GM19438 (cell line): ENCODE results near the gene SMARCD1.
"Not testable (repeated sequence)": the region's sequence is repeated elsewhere in the genome, so short reads cannot be mapped to it uniquely, and the experiment has no call there.

Experiments
- ATAC-seq: cut with Tn5 transposase; IDR thresholded peaks from one replicate; pipeline ENCODE4 v1.9.1; 2021; ENCODE audit warnings: low read depth; ENCODE audit not compliant: unreplicated experiment

Gene SMARCD1

DNA sequence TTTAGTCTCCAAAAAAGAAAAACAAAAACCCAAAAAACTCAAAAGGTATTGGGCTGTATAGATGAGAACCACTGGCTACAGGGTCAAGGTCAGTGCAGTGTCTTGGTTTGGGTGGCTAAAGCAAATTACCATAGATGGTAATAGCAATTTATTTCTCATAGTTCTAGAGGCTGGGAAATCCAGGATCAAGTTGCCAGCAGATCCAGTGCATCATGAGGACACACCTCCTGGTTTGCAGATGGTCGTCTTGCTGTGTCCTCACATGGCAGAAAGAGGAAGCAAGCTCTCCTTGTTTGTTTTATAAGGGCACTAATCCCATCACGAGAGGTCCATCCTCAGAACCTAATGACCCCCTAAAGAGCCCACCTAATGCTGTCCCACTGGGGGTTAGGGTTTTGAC lies 38.1 kb downstream of the SMARCD1 start:
- no peak for ATAC-seq

DNA sequence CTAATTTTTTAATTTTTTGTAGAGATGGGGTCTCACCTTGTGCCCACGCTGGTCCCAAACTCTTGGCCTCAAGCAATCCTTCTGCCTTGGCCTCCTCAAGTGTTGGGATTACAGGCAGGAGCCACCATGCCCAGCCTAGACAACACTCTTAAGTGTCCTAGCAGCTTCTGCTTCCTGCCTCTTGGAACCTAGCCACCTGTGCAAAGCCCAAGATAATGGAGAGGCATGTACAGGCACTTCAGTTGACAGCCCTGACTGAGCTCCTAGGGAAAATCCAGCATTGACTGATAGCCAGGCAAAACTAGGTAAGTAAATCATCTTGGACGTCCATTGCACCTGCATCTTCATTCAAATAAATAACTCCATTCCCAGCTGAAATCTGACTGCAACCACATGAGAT lies 42.4 kb downstream of the SMARCD1 start:
- ATAC-seq, result no peak

DNA sequence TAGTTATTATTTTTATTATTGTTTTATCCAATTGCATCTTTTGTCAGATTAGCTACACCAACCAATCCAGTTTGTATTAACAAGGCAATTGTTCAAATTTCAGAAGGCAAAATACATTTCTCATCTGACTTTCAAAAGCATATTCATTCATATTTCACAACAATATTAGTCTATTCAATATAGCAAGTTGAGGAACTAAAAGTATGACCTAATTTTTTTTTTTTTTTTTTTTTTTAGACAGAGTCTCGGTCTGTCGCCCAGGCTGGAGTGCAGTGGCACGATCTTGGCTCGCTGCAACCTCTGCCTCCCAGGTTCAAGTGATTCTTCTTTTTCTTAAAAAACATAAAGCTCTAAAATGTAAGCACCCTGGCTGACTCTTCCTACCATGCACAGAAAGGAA lies 44.1 kb downstream of the SMARCD1 start:
- ATAC-seq, result no peak

DNA sequence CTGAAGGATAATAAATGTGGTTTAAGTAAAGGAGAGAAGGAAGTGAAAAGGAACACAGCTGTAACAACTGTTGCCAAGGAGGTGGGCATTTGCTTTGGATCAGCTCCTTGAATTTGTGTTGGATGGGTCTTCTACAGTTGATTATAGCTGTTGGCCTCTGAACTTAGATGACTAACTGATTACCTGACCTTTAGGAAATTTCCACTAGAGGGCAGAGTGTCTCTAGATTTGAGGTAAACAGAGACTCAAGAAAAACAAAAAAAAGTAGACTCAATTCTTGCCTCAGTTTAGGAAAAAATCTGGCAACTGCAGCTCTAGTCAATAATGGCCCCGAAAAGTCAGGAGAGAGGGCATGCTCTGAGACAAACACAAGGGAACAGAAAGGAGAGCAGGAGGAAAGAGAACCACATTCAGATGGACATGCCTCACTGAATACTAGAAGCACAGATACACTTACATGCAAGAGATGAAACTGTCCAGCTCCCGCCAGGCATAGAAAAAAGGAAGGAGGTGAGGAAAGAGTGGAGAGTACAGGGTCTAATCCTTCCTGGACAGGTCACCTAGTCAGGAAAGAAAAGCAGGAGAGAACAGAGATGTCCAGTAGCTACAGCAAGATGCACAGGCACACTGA lies 47.5 kb downstream of the SMARCD1 start:
- ATAC-seq, result no peak

DNA sequence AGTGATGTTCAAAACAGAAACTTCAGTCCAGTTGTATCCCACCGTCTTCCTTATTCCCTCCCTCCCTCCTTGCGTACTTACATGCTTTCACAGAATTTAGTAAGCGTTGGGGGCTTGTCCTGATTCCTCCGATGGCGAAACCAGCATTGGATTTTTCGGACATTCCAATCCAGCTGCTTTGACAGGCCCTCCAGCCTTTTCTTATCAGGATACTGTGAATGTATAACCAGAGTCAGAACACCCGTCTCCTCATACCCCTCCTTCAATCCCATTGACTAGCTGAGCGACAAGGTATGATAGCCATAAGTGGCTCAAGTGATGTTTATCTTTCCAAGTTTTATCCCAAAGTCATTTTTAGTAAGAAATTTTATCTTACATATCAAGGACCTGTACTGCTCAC lies 57.9 kb downstream of the SMARCD1 start:
- ATAC-seq, result no peak

DNA sequence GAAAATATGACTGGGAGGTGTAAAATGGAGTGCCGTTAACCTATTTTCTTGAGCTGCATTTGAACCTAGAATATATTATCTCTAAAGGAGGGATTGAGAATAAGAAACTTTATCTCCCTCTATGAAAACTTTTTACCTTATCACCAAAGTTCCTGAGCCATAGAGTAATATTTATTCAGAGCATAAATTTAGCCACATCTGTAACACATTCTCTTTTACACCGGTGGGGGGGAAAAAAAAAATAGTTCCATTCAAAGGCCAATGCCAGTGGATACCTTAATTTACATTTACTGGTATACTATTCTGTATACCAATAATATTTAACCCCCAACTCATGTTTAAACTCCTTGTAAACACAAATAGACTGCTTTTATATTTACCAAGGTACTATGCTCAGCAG lies 60.3 kb downstream of the SMARCD1 start:
- ATAC-seq, result no peak

DNA sequence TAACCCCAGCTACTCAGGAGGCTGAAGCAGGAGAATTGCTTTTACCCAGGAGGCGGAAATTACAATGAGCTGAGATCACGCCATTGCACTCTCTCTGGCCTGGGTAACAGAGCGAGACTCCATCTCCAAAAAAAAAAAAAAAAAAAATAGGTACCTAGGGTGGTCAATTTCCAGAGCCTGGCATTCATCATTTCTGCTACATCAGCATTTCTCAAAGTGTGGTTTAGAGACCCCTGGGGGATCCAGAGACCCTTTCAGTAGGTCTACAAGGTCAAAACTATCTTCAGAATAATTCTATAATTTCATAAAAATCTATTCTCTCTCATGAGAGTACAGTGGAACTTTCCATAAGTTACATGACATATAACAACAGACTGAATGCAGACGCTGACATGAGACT lies 62.1 kb downstream of the SMARCD1 start:
- no peak for ATAC-seq

DNA sequence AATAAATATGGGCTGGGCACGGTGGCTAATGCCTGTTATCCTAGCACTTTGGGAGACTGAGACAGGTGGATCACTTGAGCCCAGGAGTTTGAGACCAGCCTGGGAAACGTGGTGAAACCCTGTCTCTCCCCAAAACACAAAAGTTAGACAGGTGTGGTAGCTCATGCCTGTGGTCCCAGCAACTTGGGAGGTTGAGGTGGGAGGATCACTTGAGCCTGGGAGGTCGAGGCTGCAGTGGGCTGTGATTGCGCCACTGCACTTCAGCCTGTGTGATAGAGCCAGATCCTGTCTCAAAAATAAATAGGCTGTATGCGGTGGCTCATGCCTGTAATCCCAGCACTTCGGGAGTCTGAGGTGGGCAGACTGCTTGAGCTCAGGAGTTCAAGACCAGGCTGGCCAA lies 62.9 kb downstream of the SMARCD1 start:
- ATAC-seq, result not testable (repeated sequence)

DNA sequence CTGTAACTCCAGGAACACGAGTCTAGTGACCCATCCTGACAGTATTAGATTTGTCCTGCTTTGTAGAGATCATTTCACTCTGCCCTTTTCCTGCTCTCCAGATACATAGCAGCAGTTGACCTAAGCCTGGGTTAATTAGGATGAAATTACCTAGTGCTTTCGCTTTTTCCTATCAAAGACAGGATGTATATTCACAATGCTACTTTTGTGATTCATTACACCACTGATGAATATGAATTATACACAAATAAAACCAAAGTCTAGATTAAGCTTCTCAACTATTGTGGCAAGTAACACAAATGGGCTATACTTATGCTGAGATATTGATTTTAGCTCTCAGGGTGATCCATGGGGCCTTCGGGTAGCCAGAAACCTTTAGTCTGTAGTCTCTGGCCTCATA lies 64.2 kb downstream of the SMARCD1 start:
- ATAC-seq, result no peak
